SK-N-SH (cell line): ENCODE data around the gene ANKRD33B. TPM values are rescaled to one million over a fixed set of nuclear protein-coding genes. Genes with fewer than 3 reads are reported as not detected.

Source experiments
- CHD2 ChIP-seq: fragments of 150-350 bp; IDR thresholded peaks from 2 replicates; pipeline ENCODE4 v1.6.1; 2018; ENCODE audit warnings: low read length; ENCODE audit not compliant: partially characterized antibody
- ELF1 ChIP-seq: IDR thresholded peaks from 2 replicates; pipeline ENCODE4 v1.4.0; 2012
- EZH2phosphoT487 ChIP-seq: fragments of 200-600 bp; sonication (generic); IDR thresholded peaks from 2 replicates; pipeline ENCODE4 v1.6.1; 2017; ENCODE audit warnings: low read depth, mixed run types, mild to moderate bottlenecking, antibody characterized with exemption, moderate library complexity, borderline replicate concordance
- FOSL2 ChIP-seq: IDR thresholded peaks from 2 replicates; pipeline ENCODE4 v1.4.0; 2012; ENCODE audit warnings: low read depth, mild to moderate bottlenecking, moderate library complexity, borderline replicate concordance
- GABPA ChIP-seq: IDR thresholded peaks from 2 replicates; pipeline ENCODE4 v1.4.0; 2012; ENCODE audit warnings: low read depth, mild to moderate bottlenecking
- JUND ChIP-seq: IDR thresholded peaks from 2 replicates; pipeline ENCODE4 v1.4.0; 2012
- MEF2A ChIP-seq: IDR thresholded peaks from 2 replicates; pipeline ENCODE4 v1.4.0; 2012; ENCODE audit warnings: low read depth, borderline replicate concordance
- MXI1 ChIP-seq: IDR thresholded peaks from 2 replicates; pipeline ENCODE4 v1.6.1; 2012; ENCODE audit warnings: mild to moderate bottlenecking, low read depth, low read length, improper control_type of control experiment
- NFIC ChIP-seq: IDR thresholded peaks from 2 replicates; pipeline ENCODE4 v1.4.0; 2012; ENCODE audit warnings: borderline replicate concordance
- NRF1 ChIP-seq: IDR thresholded peaks from 2 replicates; pipeline ENCODE4 v1.6.1; 2012; ENCODE audit warnings: low read depth, mild to moderate bottlenecking, low read length
- POLR2AphosphoS5 ChIP-seq: IDR thresholded peaks from 2 replicates; pipeline ENCODE4 v1.6.1; 2012; ENCODE audit warnings: low read depth, low read length
- RAD21 ChIP-seq: IDR thresholded peaks from 2 replicates; pipeline ENCODE4 v1.6.1; 2012; ENCODE audit warnings: mild to moderate bottlenecking, low read length
- RCOR1 ChIP-seq: fragments of 150-350 bp; IDR thresholded peaks from 2 replicates; pipeline ENCODE4 v1.6.1; 2017; ENCODE audit warnings: antibody characterized with exemption, low read length
- RFX5 ChIP-seq: IDR thresholded peaks from 2 replicates; pipeline ENCODE4 v1.6.1; 2012; ENCODE audit warnings: mild to moderate bottlenecking, improper control_type of control experiment, low read length
- RXRA ChIP-seq: IDR thresholded peaks from 2 replicates; pipeline ENCODE4 v1.4.0; 2012; ENCODE audit warnings: low read depth, mild to moderate bottlenecking, borderline replicate concordance
- SIN3A ChIP-seq: IDR thresholded peaks from 2 replicates; pipeline ENCODE4 v1.6.1; 2012; ENCODE audit warnings: low read depth, mild to moderate bottlenecking, low read length, moderate library complexity, borderline replicate concordance
- SMC3 ChIP-seq: IDR thresholded peaks from 2 replicates; pipeline ENCODE4 v1.6.1; 2012; ENCODE audit warnings: low read depth, low read length, improper control_type of control experiment
- TAF1 ChIP-seq: IDR thresholded peaks from 2 replicates; pipeline ENCODE4 v1.6.1; 2012; ENCODE audit warnings: low read depth, mild to moderate bottlenecking, low read length, moderate library complexity, borderline replicate concordance
- TCF12 ChIP-seq: IDR thresholded peaks from 2 replicates; pipeline ENCODE4 v1.4.0; 2012
- USF1 ChIP-seq: IDR thresholded peaks from 2 replicates; pipeline ENCODE4 v1.4.0; 2012; ENCODE audit warnings: low read depth, borderline replicate concordance
- polyA plus RNA-seq, 3 experiments: library from polyadenylated mRNA; depleted of rRNA; stranded (reverse); fragments of >200 nt; gene quantifications; 2 replicates each; pipeline ENCODE4 v1.2.3, GENCODE V29; 2012
- TF ChIP-seq, protein P1 (sequence below): fragments of 150-350 bp; IDR thresholded peaks from 2 replicates; pipeline ENCODE4 v1.6.1; 2016; ENCODE audit warnings: mild to moderate bottlenecking, low read depth, low read length
- TF ChIP-seq, protein P2 (sequence below): IDR thresholded peaks from 2 replicates; pipeline ENCODE4 v1.4.0; 2012; ENCODE audit warnings: low read depth
- TF ChIP-seq, protein P3 (sequence below): IDR thresholded peaks from 2 replicates; pipeline ENCODE4 v1.4.0; 2012; ENCODE audit warnings: low read depth, borderline replicate concordance
- TF ChIP-seq, protein P4 (sequence below): fragments of 200-600 bp; sonication (generic); IDR thresholded peaks from 2 replicates; pipeline ENCODE4 v1.6.1; 2017; ENCODE audit warnings: antibody characterized with exemption, mild to moderate bottlenecking, moderate library complexity

The ANKRD33B gene
- polyA plus RNA-seq, 1 of the 3 experiments (the other 2 are of a cell fraction) = 1.8 TPM

- TF ChIP-seq, protein P1, sequence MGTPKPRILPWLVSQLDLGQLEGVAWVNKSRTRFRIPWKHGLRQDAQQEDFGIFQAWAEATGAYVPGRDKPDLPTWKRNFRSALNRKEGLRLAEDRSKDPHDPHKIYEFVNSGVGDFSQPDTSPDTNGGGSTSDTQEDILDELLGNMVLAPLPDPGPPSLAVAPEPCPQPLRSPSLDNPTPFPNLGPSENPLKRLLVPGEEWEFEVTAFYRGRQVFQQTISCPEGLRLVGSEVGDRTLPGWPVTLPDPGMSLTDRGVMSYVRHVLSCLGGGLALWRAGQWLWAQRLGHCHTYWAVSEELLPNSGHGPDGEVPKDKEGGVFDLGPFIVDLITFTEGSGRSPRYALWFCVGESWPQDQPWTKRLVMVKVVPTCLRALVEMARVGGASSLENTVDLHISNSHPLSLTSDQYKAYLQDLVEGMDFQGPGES = no peak
- no peak for TF ChIP-seq TAF1
- TF ChIP-seq POLR2AphosphoS5 = no peak
- TF ChIP-seq EZH2phosphoT487 = no peak
- TF ChIP-seq CHD2 = no peak
- no peak for TF ChIP-seq RXRA
- TF ChIP-seq MEF2A = no peak
- TF ChIP-seq, protein P2, sequence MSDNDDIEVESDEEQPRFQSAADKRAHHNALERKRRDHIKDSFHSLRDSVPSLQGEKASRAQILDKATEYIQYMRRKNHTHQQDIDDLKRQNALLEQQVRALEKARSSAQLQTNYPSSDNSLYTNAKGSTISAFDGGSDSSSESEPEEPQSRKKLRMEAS = peak; percentile 54; the same call in 1 of the 2 replicates
- TF ChIP-seq NRF1 = no peak
- no peak for TF ChIP-seq RAD21
- no peak for TF ChIP-seq GABPA
- TF ChIP-seq RCOR1 = no peak
- TF ChIP-seq USF1 = no peak
- peak; percentile 76 for TF ChIP-seq TCF12
- TF ChIP-seq, protein P3, sequence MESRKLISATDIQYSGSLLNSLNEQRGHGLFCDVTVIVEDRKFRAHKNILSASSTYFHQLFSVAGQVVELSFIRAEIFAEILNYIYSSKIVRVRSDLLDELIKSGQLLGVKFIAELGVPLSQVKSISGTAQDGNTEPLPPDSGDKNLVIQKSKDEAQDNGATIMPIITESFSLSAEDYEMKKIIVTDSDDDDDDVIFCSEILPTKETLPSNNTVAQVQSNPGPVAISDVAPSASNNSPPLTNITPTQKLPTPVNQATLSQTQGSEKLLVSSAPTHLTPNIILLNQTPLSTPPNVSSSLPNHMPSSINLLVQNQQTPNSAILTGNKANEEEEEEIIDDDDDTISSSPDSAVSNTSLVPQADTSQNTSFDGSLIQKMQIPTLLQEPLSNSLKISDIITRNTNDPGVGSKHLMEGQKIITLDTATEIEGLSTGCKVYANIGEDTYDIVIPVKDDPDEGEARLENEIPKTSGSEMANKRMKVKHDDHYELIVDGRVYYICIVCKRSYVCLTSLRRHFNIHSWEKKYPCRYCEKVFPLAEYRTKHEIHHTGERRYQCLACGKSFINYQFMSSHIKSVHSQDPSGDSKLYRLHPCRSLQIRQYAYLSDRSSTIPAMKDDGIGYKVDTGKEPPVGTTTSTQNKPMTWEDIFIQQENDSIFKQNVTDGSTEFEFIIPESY = no peak
- no peak for TF ChIP-seq SMC3
- TF ChIP-seq NFIC = peak; percentile 62; the same call in 1 of the 2 replicates
- TF ChIP-seq FOSL2 = peak; percentile 71
- TF ChIP-seq MXI1 = no peak
- TF ChIP-seq, protein P4, sequence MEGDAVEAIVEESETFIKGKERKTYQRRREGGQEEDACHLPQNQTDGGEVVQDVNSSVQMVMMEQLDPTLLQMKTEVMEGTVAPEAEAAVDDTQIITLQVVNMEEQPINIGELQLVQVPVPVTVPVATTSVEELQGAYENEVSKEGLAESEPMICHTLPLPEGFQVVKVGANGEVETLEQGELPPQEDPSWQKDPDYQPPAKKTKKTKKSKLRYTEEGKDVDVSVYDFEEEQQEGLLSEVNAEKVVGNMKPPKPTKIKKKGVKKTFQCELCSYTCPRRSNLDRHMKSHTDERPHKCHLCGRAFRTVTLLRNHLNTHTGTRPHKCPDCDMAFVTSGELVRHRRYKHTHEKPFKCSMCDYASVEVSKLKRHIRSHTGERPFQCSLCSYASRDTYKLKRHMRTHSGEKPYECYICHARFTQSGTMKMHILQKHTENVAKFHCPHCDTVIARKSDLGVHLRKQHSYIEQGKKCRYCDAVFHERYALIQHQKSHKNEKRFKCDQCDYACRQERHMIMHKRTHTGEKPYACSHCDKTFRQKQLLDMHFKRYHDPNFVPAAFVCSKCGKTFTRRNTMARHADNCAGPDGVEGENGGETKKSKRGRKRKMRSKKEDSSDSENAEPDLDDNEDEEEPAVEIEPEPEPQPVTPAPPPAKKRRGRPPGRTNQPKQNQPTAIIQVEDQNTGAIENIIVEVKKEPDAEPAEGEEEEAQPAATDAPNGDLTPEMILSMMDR = no peak
- TF ChIP-seq ELF1 = peak; percentile 60; the same call in 1 of the 2 replicates
- peak; percentile 62 for TF ChIP-seq JUND
- TF ChIP-seq RFX5 = no peak
- TF ChIP-seq SIN3A = no peak
Observed at GRCh38 chr5:10704949-10705621, 141.2 kb downstream of the ANKRD33B start (continued).
